Stimulated activated CD8-positive, alpha-beta memory T cell treated with anti-CD3 and anti-CD28 coated beads, Interleukin-4, amount 100 ng/mL, for 4 hours (primary cell): Measurements from ENCODE around the gene MAB21L2.
"Not testable (repeated sequence)": the region's sequence is repeated elsewhere in the genome, so short reads cannot be mapped to it uniquely, and the experiment has no call there.

ENCODE experiments used
- DNase-seq, 2 donors: peaks; one replicate each; pipeline ENCODE4 v3.0.0-alpha.2; 2020; ENCODE audit warnings: low read depth in 2 of 2, low spot score in 1 of 2

MAB21L2 gene

DNA sequence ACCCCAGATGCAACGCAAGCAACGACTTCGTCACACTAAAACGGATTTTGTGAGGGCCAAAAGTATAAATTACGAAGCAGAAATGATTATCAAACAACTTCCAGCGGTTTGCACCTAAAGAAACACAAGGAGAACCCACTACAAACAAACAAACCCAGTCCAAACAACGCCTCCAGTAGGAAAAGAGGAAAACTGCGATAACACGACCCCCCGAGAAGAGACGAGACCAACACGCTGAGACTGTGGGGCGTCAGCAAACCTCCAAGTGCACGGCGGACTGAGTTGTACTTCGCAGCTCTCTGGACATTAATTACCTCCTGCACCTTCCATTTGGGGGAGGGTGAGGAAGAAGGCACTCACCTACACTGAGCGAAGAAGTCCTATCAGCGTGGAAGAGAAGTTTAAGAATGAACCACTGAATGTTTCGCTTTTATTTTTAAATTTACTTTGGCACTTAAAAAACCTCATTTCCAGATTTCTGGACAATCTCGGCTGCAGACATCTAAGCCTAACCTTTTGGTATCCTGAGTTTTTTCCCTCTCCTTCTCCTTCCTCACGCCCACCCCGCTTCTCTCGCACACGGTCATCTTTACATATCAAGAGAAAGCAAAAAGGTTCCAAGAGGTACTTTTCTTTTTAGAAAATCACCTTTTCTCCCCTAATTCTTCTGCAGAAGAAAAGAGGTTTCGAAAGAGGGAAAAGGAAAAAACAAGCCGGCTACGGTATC, at the start of gene MAB21L2:
Gene MAB21L2 (plus strand): TSS at position 6 of the 727 bp plus-strand sequence. CDS start 879 bp downstream, outside the sequence.
- no peak for DNase-seq

DNA sequence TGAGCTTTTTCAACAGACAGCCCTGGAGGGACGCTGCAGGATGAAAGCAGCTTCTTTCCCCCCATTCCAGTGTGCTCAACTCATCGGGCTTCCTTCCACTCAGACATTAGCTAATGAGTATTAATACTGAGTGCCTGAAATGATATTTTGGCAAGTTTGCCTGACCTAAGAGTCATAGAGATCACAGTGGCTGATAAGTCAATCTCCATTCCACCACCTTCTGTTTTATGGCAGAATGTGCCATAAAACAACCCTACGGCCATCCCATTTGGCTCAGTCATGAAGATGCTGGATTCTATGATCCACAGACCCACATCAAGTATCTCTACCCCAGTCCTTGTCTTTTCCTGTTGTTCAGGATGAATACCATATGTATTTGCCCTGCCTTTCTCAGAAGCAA, 48.3 kb upstream of the MAB21L2 start:
- no peak for DNase-seq

DNA sequence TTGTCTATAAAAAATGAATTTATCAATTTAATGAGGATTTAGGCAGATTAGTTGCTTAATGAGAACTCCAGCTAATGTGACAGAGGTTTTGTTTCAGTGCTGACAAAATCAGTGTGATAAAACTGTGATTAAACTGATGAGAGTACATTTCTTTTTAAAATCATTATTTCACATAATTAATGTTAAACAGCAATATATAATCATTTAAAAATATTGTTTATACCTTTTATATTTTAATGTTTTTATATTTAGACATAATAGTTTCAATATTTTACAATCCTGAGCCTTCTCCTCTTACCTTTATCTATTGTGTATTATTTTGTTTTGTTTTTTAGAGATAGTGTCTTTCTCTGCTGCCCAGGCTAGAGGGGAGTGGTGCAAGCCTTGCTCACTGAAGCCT, 47.1 kb upstream of the MAB21L2 start:
- no peak for DNase-seq

DNA sequence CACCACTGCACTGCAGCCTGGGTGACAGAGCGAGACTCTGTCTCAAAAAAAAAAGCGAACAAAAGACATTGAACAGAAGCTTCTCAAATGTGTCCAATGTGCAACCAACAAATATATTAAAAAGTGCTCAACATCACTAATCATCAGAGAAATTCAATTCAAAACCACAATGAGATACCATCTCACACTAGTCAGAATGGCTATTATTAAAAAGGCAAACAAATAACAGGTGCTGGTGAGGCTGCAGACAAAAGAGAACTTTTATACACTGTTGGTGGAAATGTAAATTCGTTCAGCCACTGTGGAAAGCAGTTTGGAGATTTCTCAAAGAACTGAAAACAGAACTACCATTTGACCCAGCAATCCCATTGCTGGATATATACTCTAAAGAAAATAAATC, 44.0 kb upstream of the MAB21L2 start:
- DNase-seq = not testable (repeated sequence)

DNA sequence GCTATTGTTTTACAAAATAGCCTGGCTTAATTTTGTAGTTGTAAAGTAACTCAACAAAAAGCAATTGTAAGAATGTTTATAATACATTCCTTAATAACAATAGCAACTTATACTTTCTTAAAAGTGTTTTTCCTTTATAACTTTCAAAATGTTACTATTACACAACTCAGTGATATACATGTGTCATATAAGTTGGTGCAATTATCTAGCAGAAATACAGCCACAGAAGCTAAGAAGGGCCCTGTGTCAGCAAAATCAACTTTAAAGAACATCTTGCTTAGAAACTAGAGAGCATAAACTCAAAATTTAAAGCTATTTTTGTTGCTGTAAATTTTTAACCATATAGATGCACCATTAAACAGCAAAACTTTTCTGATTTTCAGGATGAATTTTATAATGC, 41.4 kb upstream of the MAB21L2 start:
- no peak for DNase-seq

GRCh38 chr4:150540959-150541360, 41.0 kb upstream of the MAB21L2 start:
- no peak for DNase-seq

DNA sequence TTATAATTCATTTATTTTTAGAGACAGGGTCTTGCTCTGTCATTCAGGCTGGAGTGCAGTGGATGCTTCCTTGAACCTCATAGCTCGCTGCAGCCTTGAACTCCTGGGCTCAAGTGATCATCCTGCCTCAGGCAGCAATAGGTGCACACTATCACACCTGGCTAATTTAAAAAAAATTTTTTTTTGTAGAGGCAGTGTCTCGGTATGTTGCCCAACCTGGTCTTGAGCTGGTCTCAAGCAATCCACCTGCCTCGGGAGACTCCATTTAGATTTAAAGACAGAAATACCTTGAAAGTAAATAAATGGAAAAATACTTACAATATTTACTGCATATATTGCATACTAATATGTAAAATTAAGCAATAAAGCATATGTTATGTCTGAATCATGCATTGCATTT, 40.3 kb upstream of the MAB21L2 start:
- no peak for DNase-seq

DNA sequence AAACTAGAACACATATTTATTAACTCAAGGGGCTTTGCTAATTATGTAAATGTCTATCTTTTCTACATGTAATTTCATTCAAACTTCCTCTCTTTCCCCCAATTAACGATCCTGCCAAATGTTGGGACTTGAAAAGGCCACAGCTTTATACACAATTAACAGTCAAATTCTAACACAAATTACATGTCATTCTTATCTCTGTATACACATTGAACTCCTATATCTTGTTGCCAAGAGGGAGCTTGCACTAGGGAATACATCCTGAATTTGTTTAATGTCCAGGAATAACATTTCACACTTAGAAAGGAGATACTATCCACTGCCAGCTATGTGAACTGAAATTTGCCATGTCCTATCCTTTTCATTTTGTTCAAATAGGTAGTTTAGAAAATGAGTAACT, 38.9 kb upstream of the MAB21L2 start:
- DNase-seq = no peak

- DNase-seq = no peak
These were observed 35.7 kb upstream of the MAB21L2 start for GRCh38 chr4:150546286-150546685.

- no peak for DNase-seq
These were observed 34.7 kb upstream of the MAB21L2 start for GRCh38 chr4:150547154-150547838.

DNA sequence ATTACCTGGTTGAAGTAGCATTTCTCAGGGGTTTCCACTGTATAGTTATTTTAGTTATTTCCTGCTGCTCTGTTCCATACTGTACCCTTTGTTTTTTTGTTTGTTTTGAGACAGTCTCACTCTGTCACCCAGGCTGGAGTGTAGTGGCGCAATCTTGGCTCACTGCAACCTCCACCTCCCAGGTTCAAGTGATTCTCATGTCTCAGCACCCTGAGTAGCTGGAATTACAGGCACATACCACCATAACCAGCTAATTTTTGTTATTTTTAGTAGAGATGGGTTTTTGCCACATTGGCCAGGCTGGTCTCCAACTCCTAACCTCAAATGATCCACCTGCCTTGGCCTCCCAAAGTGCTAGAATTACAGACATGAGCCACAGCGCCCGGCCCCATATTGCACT, 24.1 kb upstream of the MAB21L2 start:
- DNase-seq = not testable (repeated sequence)

GRCh38 chr4:150561143-150561737, 20.7 kb upstream of the MAB21L2 start:
- no peak for DNase-seq

DNA sequence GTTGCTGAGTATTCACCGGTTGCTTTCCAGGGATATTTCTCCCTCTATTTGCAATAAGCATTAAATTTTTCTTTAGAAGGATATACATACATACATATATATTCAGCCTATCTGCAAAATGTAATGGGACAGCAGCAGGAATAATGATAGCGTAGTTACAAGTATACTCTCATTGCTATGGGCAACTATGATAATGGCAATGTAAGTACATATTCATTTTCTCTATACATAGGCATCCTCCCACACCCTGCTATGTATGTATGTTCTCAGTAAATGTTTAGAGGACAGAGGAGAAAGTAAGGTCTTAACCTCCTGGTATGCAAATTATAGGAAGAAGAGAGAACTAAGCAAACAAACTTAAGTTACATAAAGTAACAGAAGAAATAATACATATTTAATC, 19.7 kb upstream of the MAB21L2 start:
- DNase-seq = no peak

GRCh38 chr4:150562751-150563150, 19.2 kb upstream of the MAB21L2 start:
- DNase-seq = no peak

DNA sequence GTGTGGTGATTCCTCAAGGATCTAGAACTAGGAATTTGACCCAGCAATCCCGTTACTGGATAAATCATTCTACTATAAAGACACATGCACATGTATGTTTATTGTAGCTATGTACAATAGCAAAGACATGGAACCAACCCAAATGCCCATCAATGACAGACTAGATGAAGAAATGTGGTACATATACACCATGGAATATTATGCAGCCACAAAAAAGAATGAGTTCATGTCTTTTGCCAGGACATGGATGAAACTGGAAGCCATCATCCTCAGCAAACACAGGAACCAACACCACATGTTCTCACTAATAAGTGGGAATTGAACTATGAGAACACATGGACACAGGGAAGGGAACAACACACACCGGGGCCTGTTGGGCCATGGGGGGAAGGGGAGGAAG, 17.0 kb upstream of the MAB21L2 start:
- DNase-seq = not testable (repeated sequence)

DNA sequence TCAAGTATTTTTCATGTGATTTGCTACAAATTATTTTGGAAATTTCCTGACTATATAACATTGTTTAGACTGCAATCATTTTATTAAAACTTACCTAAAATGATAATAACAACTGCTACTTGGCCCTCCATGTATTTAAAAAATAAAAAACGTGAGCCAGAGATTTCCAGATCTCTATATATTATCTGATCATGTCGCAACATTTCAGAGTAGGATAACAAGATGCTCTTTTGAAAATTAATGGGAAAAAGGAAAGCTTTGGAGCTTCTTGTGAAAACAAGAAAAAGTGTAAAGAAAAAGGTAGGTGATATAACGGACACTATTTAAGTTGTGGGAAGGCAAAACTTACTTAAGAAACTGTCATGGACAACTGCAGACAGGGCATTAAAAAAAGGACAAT, 14.9 kb upstream of the MAB21L2 start:
- DNase-seq = no peak

GRCh38 chr4:150569384-150569987, 12.5 kb upstream of the MAB21L2 start:
- DNase-seq = no peak

GRCh38 chr4:150569998-150570535, 11.9 kb upstream of the MAB21L2 start:
- no peak for DNase-seq

DNA sequence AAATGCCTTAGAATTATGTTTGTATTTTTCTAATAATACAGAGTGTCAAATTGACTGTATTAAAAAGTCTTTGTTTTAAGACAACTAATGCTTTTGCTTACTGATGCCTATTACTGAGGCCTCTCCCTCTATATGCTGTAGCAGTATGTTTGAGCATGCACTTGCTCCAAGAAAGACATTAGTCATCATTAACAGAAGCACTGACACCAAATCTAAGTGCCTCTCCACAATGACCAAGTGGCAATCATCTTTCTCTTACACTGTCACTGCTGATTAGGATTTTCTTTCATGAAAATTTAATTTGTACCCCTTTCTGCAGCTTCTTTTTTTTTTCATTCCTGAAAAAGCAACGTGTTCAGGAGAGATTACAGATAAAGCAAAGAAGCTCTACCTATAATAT, 11.1 kb upstream of the MAB21L2 start:
- DNase-seq = no peak

- DNase-seq = no peak
These were observed 9.0 kb upstream of the MAB21L2 start for GRCh38 chr4:150572704-150573504.

DNA sequence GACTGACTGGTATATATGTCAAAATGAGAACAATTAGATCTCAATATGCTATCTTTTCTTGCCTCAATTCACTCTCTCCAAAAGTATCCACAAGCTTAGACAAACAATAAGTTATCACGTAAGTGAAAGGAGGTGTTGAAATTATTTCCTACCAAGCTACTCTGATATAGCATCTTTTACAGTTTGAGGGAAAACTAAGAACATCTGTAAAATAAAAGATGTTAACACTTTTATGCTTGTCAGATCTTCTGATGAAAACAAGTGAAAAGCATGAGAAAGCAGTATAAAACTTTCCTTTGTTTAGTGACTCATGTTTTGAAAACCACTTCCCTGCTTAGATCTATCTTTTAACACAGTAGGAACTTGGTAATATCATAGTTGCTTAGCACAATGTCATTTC, 8.4 kb upstream of the MAB21L2 start:
- DNase-seq = no peak
